22Rv1 (cell line): ENCODE data around the gene ANKRD33B.

Experiments used
- CTCF ChIP-seq: fragments of 450-650 bp; IDR thresholded peaks from 2 replicates; pipeline ENCODE4 v1.5.1; 2017; ENCODE audit warnings: mild to moderate bottlenecking
- ZFX ChIP-seq: fragments of 450-650 bp; IDR thresholded peaks from 2 replicates; pipeline ENCODE4 v1.6.1; 2017; ENCODE audit warnings: antibody characterized with exemption, borderline replicate concordance

- TF ChIP-seq CTCF (no peak), ZFX (no peak)
Observed at GRCh38 chr5:10602031-10602806, 38.3 kb downstream of the ANKRD33B start.
